ENCODE measurements around the gene PER3. TPM values are rescaled to one million over a fixed set of nuclear protein-coding genes. Genes with fewer than 3 reads are reported as not detected.

The PER3 gene
- total RNA-seq, 1 donor, result 22.4 TPM

DNA sequence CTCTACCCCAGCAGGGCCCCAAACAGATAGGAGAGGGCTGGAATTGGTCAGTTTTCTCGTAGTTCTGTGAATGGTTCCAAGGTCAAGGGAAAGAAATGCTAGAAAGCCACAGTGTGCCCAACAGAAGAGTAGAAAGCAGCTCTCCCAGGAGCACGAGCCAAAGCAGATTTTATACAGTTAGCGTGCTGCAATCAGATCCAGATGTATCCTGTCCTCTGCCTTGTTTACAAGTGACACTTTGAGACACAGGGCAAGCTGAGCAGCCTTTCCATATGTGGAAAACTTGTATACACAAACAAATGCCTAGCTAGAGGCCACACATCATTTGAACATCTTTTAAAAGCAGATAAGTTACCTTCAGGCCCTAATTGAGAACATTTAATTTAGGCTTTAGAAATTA lies 6.5 kb upstream of the PER3 start:
- H3K27me3 ChIP-seq (ENCODE audit: insufficient read depth, low read length), result no peaks in the 10 kb centered on the region
- TF ChIP-seq, protein P1, sequence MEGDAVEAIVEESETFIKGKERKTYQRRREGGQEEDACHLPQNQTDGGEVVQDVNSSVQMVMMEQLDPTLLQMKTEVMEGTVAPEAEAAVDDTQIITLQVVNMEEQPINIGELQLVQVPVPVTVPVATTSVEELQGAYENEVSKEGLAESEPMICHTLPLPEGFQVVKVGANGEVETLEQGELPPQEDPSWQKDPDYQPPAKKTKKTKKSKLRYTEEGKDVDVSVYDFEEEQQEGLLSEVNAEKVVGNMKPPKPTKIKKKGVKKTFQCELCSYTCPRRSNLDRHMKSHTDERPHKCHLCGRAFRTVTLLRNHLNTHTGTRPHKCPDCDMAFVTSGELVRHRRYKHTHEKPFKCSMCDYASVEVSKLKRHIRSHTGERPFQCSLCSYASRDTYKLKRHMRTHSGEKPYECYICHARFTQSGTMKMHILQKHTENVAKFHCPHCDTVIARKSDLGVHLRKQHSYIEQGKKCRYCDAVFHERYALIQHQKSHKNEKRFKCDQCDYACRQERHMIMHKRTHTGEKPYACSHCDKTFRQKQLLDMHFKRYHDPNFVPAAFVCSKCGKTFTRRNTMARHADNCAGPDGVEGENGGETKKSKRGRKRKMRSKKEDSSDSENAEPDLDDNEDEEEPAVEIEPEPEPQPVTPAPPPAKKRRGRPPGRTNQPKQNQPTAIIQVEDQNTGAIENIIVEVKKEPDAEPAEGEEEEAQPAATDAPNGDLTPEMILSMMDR (IDR thresholded peaks at IDR 0.05; ENCODE audit: extremely low read depth, low read depth, low read length), result no peak
- H3K9me3 ChIP-seq (ENCODE audit: low read depth, low read length), result no peaks in the 10 kb centered on the region

DNA sequence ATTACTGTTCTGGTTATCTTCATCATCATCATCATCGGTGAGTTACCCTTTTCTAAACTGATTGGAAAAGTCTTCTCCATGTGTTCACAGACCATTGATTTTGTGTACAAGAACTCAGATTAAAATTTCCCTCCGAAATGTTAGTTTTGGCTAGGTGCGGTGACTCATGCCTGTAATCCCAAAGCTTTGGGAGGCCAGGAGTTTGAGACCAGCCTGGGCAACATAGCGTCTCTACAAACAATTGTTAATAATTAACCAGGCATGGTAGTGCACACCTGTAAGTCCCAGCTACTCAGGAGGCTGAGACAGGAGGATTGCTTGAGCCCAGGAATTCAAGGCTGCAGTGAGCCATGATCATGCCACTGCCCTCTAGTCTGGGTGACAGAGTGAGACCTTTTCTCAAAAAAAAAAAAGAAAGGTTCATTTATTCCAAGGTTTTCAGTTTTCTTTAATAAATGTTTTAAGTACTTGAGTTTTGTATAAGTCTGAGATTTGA lies 5.9 kb upstream of the PER3 start:
- Histone ChIP-seq H3K27me3 (ENCODE audit: insufficient read depth, low read length) (no peaks in the 10 kb centered on the region), H3K9me3 (ENCODE audit: low read depth, low read length) (no peaks in the 10 kb centered on the region), H3K79me2 (ENCODE audit: insufficient read depth, low read length) (peaks cover 34% of the 10 kb centered on the region), H4K20me1 (ENCODE audit: insufficient read depth, low read length) (peaks cover 2% of the 10 kb centered on the region), H3K4me3 (ENCODE audit: insufficient read depth, low read length) (no peak overlapping the region), H3K4me2 (ENCODE audit: insufficient read depth, low read length) (no peak overlapping the region), H3K4me1 (ENCODE audit: insufficient read depth, low read length) (no peaks in the 10 kb centered on the region), H2AFZ (ENCODE audit: low read length) (no peak overlapping the region), H3K36me3 (ENCODE audit: insufficient read depth, low read length) (peaks cover 51% of the 10 kb centered on the region), H3K27ac (ENCODE audit: low read depth, low read length) (no peak overlapping the region)
- TF ChIP-seq, protein P1 (IDR thresholded peaks at IDR 0.05; ENCODE audit: extremely low read depth, low read depth, low read length), result no peak
- DNase-seq (ENCODE audit: insufficient read length, low spot score, missing footprints), result no peak

More for the DNA sequence above, 6.5 kb upstream of the PER3 start:
- H4K20me1 ChIP-seq (ENCODE audit: insufficient read depth, low read length), result peaks cover 5% of the 10 kb centered on the region
- H3K4me2 ChIP-seq (ENCODE audit: insufficient read depth, low read length), result no peak overlapping the region
- no peaks in the 10 kb centered on the region for H3K4me1 ChIP-seq (ENCODE audit: insufficient read depth, low read length)
- H2AFZ ChIP-seq (ENCODE audit: low read length), result no peak overlapping the region
- no peak overlapping the region for H3K27ac ChIP-seq (ENCODE audit: low read depth, low read length)
- H3K79me2 ChIP-seq (ENCODE audit: insufficient read depth, low read length), result peaks cover 40% of the 10 kb centered on the region
- H3K36me3 ChIP-seq (ENCODE audit: insufficient read depth, low read length), result peaks cover 51% of the 10 kb centered on the region
- DNase-seq (ENCODE audit: insufficient read length, low spot score, missing footprints), result no peak
- no peak overlapping the region for H3K4me3 ChIP-seq (ENCODE audit: insufficient read depth, low read length)

DNA sequence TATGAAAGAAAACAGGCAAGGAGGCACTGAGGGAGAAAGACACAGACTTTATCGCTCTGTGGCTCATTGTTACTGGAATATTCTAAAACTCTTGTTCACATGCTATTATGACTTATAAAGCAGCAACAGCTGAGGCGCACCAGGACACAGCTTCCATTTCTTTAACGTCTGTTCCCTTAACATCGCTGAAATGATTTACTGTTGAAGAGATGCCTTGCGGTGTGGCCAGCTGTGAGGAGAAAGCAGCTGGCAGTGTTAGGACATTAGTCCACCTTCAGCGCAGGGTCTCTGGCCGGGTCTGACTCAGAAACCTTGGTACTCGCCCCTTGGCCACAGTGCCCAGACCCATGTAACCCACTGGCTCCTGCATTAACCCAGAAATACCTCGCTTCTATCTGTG lies 3.1 kb upstream of the PER3 start:
- no peak overlapping the region for H2AFZ ChIP-seq (ENCODE audit: low read length)
- peaks cover 9% of the 10 kb centered on the region for H3K79me2 ChIP-seq (ENCODE audit: insufficient read depth, low read length)
- no peaks in the 10 kb centered on the region for H3K9me3 ChIP-seq (ENCODE audit: low read depth, low read length)
- TF ChIP-seq, protein P1 (IDR thresholded peaks at IDR 0.05; ENCODE audit: extremely low read depth, low read depth, low read length), result no peak
- DNase-seq (ENCODE audit: insufficient read length, low spot score, missing footprints), result no peak
- no peak overlapping the region for H3K4me3 ChIP-seq (ENCODE audit: insufficient read depth, low read length)
- H4K20me1 ChIP-seq (ENCODE audit: insufficient read depth, low read length), result peaks cover 2% of the 10 kb centered on the region
- no peaks in the 10 kb centered on the region for H3K27me3 ChIP-seq (ENCODE audit: insufficient read depth, low read length)
- peaks cover 8% of the 10 kb centered on the region for H3K4me1 ChIP-seq (ENCODE audit: insufficient read depth, low read length)
- H3K4me2 ChIP-seq (ENCODE audit: insufficient read depth, low read length), result no peak overlapping the region
- no peak overlapping the region for H3K27ac ChIP-seq (ENCODE audit: low read depth, low read length)
- peaks cover 43% of the 10 kb centered on the region for H3K36me3 ChIP-seq (ENCODE audit: insufficient read depth, low read length)

DNA sequence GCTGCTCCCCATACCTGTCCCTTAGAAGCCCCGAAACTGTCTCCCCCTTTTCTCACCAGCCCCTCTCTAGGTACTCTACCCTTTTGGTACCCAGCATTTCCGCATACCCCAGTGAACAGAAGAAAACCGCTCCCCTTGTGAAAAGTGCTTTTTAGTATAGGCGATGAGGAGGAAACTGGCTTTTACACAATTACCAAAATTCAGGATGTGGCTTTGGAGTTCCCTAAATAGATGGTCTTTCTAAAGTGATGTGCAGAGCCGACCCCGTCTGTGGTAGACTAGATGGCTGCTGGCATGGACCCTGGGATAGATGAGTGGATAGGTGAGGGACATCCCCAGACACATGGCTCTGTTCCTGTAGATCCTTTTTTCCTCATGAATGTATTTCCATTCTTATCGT lies 2.6 kb upstream of the PER3 start:
- Histone ChIP-seq H4K20me1 (ENCODE audit: insufficient read depth, low read length) (peaks cover 2% of the 10 kb centered on the region), H3K4me1 (ENCODE audit: insufficient read depth, low read length) (peaks cover 8% of the 10 kb centered on the region), H3K4me2 (ENCODE audit: insufficient read depth, low read length) (no peak overlapping the region), H2AFZ (ENCODE audit: low read length) (no peak overlapping the region), H3K27me3 (ENCODE audit: insufficient read depth, low read length) (no peaks in the 10 kb centered on the region), H3K27ac (ENCODE audit: low read depth, low read length) (no peak overlapping the region), H3K4me3 (ENCODE audit: insufficient read depth, low read length) (no peak overlapping the region), H3K9me3 (ENCODE audit: low read depth, low read length) (no peaks in the 10 kb centered on the region), H3K79me2 (ENCODE audit: insufficient read depth, low read length) (peaks cover 4% of the 10 kb centered on the region), H3K36me3 (ENCODE audit: insufficient read depth, low read length) (peaks cover 42% of the 10 kb centered on the region)
- TF ChIP-seq, protein P1 (IDR thresholded peaks at IDR 0.05; ENCODE audit: extremely low read depth, low read depth, low read length), result no peak
- no peak for DNase-seq (ENCODE audit: insufficient read length, low spot score, missing footprints)

Data from osteoblast (primary cell).